ENCODE measurements around the gene PRRC2B.
"Not testable (repeated sequence)": the region's sequence is repeated elsewhere in the genome, so short reads cannot be mapped to it uniquely, and the experiment has no call there.

Gene PRRC2B

DNA sequence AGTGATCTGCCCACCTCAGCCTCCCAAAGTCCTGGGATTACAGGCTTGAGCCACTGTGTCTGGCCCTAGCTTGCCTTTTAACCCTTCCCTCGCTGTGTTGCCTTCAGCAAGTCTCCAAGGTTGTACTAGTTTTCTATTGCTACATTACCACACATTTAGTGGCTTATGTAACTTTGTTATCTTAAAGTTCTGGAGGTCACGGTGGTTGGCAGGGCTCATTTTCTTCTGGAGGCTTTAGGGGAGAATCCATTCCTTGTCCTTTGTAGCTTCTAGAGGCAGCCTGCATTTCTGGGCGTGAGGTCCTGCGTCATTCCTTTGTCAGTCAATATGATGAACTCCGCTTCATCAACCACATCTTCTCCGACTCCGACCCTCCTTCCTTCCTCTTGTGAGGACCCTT is 2.9 kb upstream of the PRRC2B start:
- Histone ChIP-seq H3K9ac (ENCODE audit: low read length) (no peak overlapping the region), H3K4me3 (ENCODE audit: low read depth, low read length) (no peak overlapping the region), H3K36me3 (ENCODE audit: control insufficient read depth, insufficient read depth, low read length) (no peaks in the 10 kb centered on the region), H3K27ac (ENCODE audit: low read depth, low read length) (no peak overlapping the region), H3K27me3 (ENCODE audit: control insufficient read depth, insufficient read depth, low read length) (no peaks in the 10 kb centered on the region), H3K9me3 (ENCODE audit: control insufficient read depth, insufficient read depth, low read depth, low read length) (no peaks in the 10 kb centered on the region), H3K4me1 (ENCODE audit: control insufficient read depth, insufficient read depth, low read length) (peaks cover 21% of the 10 kb centered on the region)

DNA sequence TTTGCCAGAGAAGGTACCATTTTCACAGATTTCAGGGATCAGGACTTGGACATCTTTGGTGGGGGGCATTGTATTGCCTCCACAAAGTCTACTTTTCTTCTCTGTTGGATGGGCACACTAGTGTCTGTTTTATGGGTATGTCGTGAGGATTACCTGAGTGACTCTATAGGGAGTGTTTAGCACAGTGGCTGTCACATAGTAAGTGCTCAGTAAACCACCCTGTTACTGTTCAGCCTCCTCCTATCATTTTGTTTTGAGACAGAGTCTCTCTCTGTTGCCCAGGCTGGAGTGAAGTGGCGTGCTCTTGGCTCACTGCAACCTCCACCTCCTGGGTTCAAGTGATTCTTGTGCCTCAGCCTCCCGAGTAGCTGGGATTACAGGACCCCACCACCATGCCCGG is 2.4 kb upstream of the PRRC2B start:
- H3K27me3 ChIP-seq (ENCODE audit: control insufficient read depth, insufficient read depth, low read length): no peaks in the 10 kb centered on the region
- peaks cover 23% of the 10 kb centered on the region for H3K4me1 ChIP-seq (ENCODE audit: control insufficient read depth, insufficient read depth, low read length)
- no peaks in the 10 kb centered on the region for H3K9me3 ChIP-seq (ENCODE audit: control insufficient read depth, insufficient read depth, low read depth, low read length)
- H3K27ac ChIP-seq (ENCODE audit: low read depth, low read length): no peak overlapping the region
- H3K4me3 ChIP-seq (ENCODE audit: low read depth, low read length): no peak overlapping the region
- H3K36me3 ChIP-seq (ENCODE audit: control insufficient read depth, insufficient read depth, low read length): no peaks in the 10 kb centered on the region
- no peak overlapping the region for H3K9ac ChIP-seq (ENCODE audit: low read length)

GRCh38 chr9:131394464-131395156 is 724 bp downstream of the PRRC2B start:
- H3K4me3 ChIP-seq (ENCODE audit: low read depth, low read length): peak overlapping the region; percentile 81
- H3K27me3 ChIP-seq (ENCODE audit: control insufficient read depth, insufficient read depth, low read length): no peaks in the 10 kb centered on the region
- H3K4me1 ChIP-seq (ENCODE audit: control insufficient read depth, insufficient read depth, low read length): peaks cover 48% of the 10 kb centered on the region
- peaks cover 6% of the 10 kb centered on the region; the same call in 1 of the 2 replicates for H3K36me3 ChIP-seq (ENCODE audit: control insufficient read depth, insufficient read depth, low read length)
- H3K9me3 ChIP-seq (ENCODE audit: control insufficient read depth, insufficient read depth, low read depth, low read length): no peaks in the 10 kb centered on the region
- peak overlapping the region; percentile 88 for H3K9ac ChIP-seq (ENCODE audit: low read length)
- peak overlapping the region; percentile 85 for H3K27ac ChIP-seq (ENCODE audit: low read depth, low read length)

DNA sequence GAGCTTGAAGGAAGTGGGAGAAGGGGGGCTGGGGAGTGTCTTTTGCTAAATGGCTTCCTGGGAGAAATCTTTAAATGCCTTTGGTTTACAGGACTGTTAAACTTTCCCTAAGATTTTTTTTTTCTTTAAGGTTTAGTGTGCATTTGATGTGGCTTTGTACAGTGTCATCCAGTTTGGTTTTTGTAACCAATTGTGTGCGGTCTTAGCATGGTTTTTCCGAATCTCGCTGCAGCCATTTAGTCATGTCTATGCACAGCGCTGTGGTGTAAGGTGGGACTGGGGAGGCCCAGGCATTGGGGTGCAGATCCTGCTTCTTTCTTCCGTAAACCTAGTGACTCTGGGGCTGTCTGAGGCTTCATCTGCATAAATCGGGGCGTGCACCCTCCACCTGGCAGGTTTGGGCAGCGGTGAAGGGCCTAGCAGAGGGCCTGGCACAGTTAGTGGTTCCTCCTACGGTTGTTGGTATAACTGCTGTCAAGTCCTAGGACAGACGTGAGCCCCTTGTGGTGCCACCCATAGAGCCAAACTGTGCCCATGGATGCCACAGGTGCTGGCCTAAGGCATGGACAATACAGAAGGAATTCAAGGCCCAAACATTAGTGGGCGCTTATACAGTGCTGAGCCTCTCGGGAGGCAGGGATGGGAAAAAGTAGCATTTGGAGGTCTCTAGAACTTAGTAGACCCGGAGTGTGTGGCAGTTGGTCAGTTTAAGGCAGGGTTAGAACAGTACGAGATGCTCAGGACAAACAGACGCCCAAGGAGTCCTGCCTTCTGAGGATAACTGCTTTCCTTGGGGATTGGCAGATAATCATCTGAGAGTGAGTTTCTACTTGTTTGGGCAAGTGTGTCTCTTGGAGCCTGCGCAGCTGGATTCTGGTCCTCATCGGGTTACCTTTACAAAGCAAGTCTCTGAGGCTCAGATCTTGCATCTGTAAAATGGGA is 1.5 kb downstream of the PRRC2B start:
- H3K27ac ChIP-seq (ENCODE audit: low read depth, low read length): peak overlapping the region; percentile 85
- no peaks in the 10 kb centered on the region for H3K27me3 ChIP-seq (ENCODE audit: control insufficient read depth, insufficient read depth, low read length)
- H3K9me3 ChIP-seq (ENCODE audit: control insufficient read depth, insufficient read depth, low read depth, low read length): no peaks in the 10 kb centered on the region

DNA sequence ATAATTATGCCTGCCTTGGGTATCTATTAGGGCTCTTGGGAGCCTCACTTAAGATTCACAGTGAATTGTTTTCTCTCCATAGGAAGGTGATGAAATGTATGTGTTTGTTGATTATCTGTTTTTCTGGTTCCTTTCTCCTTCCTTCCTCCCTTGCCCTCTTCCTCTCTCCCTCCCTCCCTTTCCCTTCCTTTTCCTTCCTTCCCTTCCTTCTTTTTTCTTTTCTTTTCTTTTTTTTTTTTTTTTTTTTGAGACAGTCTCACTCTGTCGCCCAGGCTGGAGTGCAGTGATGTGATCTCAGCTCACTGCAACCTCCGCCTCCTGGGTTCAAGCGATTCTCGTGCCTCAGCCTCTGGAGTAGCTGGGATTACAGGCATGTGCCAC is 2.2 kb downstream of the PRRC2B start:
- peak overlapping the region; percentile 88 for H3K9ac ChIP-seq (ENCODE audit: low read length)
- H3K4me3 ChIP-seq (ENCODE audit: low read depth, low read length): peak overlapping the region; percentile 81
- H3K4me1 ChIP-seq (ENCODE audit: control insufficient read depth, insufficient read depth, low read length): peaks cover 59% of the 10 kb centered on the region
- not testable (repeated sequence) for H3K9me3 ChIP-seq (ENCODE audit: control insufficient read depth, insufficient read depth, low read depth, low read length); H3K36me3 ChIP-seq (ENCODE audit: control insufficient read depth, insufficient read depth, low read length); H3K27me3 ChIP-seq (ENCODE audit: control insufficient read depth, insufficient read depth, low read length); H3K27ac ChIP-seq (ENCODE audit: low read depth, low read length)

More for the DNA sequence above, 1.5 kb downstream of the PRRC2B start:
- Histone ChIP-seq H3K36me3 (ENCODE audit: control insufficient read depth, insufficient read depth, low read length) (peaks cover 6% of the 10 kb centered on the region; the same call in 1 of the 2 replicates), H3K4me1 (ENCODE audit: control insufficient read depth, insufficient read depth, low read length) (peaks cover 54% of the 10 kb centered on the region), H3K4me3 (ENCODE audit: low read depth, low read length) (peak overlapping the region; percentile 81), H3K9ac (ENCODE audit: low read length) (peak overlapping the region; percentile 88)

DNA sequence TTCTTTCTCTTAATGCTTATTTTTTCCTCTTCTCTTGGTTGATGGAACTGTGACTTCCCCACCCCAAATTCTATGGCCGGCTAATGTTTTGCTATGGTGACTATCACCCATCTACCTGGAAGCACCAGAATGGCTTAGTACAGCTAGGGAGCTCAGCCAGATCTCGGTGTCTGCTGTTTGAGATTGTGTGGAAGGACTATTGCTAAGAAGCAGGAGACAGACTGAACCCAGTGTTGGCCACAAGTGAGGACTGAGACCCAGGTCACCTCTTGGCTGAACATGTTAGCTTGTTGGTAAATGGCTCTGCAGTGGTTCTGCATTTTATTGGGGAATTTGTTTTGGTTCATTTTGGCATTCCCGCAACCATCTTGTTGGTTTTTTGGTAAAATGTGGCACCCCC is 2.7 kb downstream of the PRRC2B start:
- Histone ChIP-seq H3K4me1 (ENCODE audit: control insufficient read depth, insufficient read depth, low read length) (peaks cover 63% of the 10 kb centered on the region), H3K27ac (ENCODE audit: low read depth, low read length) (peak overlapping the region; percentile 11; the same call in 1 of the 2 replicates)

DNA sequence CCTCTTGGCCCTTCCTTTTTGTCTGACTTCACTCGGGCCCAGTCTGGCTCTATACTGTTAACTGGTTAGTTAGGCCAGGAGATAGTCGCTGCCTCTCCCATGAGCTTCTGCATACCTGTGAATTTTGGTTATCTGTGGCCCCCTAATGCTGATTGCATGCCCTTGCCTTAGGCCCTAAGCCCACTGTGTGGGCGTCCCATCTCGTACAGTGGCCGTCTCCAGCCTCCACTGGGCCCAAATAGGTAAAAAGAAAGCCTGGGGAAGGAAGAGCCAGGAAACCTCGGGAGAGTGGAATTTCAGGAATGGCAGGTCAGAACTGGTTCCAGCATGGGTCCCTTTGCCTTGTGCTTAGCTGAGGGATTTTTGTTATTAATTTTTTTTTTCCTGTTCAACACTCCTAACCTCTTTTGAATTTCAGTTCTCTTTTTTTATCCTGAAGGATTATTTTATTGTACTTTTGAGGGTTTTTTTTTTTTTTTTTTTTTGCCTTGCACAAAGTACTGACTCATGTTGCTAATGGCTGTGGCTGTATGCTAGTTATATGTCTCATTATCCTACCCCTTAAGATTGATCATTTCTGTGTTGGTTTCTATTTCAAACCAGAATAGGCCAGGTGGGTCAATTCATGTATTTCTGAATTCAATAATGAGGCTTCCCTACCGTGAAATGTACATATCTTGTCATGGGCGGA is 3.4 kb downstream of the PRRC2B start:
- no peaks in the 10 kb centered on the region for H3K9me3 ChIP-seq (ENCODE audit: control insufficient read depth, insufficient read depth, low read depth, low read length)
- H3K9ac ChIP-seq (ENCODE audit: low read length): peak overlapping the region; percentile 88
- H3K36me3 ChIP-seq (ENCODE audit: control insufficient read depth, insufficient read depth, low read length): peaks cover 6% of the 10 kb centered on the region; the same call in 1 of the 2 replicates
- no peaks in the 10 kb centered on the region for H3K27me3 ChIP-seq (ENCODE audit: control insufficient read depth, insufficient read depth, low read length)
- peak overlapping the region; percentile 81 for H3K4me3 ChIP-seq (ENCODE audit: low read depth, low read length)
- H3K4me1 ChIP-seq (ENCODE audit: control insufficient read depth, insufficient read depth, low read length): peaks cover 68% of the 10 kb centered on the region
- peak overlapping the region; percentile 11 for H3K27ac ChIP-seq (ENCODE audit: low read depth, low read length)

More for the DNA sequence above, 2.7 kb downstream of the PRRC2B start:
- Histone ChIP-seq H3K4me3 (ENCODE audit: low read depth, low read length) (peak overlapping the region; percentile 81), H3K36me3 (ENCODE audit: control insufficient read depth, insufficient read depth, low read length) (peaks cover 6% of the 10 kb centered on the region; the same call in 1 of the 2 replicates), H3K27me3 (ENCODE audit: control insufficient read depth, insufficient read depth, low read length) (no peaks in the 10 kb centered on the region), H3K9ac (ENCODE audit: low read length) (peak overlapping the region; percentile 88), H3K9me3 (ENCODE audit: control insufficient read depth, insufficient read depth, low read depth, low read length) (no peaks in the 10 kb centered on the region)

DNA sequence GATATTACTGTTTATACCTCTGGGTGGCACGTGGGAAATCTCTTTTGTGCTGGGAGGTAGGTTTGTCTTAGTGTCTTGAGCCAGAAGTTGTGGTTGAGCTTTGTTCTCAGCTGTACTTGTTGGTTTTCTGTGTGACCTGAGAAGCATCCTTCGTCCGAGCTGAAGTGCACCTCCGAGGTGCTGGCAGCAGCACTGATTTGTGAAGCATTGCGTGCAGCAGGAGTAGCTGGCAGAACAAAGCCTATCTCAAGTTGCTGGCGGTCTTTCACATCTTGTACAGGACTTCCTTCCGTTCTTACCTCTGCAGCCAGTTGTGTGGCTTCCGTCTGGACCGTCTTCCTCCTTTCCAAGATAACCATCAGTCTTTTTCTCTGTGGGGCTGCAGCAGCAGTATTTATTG is 4.3 kb downstream of the PRRC2B start:
- peak overlapping the region; percentile 53; the same call in 1 of the 2 replicates for H3K27ac ChIP-seq (ENCODE audit: low read depth, low read length)
- H3K4me3 ChIP-seq (ENCODE audit: low read depth, low read length): peak overlapping the region; percentile 81; the same call in 1 of the 2 replicates
- H3K4me1 ChIP-seq (ENCODE audit: control insufficient read depth, insufficient read depth, low read length): peaks cover 67% of the 10 kb centered on the region
- no peaks in the 10 kb centered on the region for H3K27me3 ChIP-seq (ENCODE audit: control insufficient read depth, insufficient read depth, low read length)
- no peaks in the 10 kb centered on the region for H3K9me3 ChIP-seq (ENCODE audit: control insufficient read depth, insufficient read depth, low read depth, low read length)
- H3K36me3 ChIP-seq (ENCODE audit: control insufficient read depth, insufficient read depth, low read length): peaks cover 8% of the 10 kb centered on the region; the same call in 1 of the 2 replicates
- H3K9ac ChIP-seq (ENCODE audit: low read length): no peak overlapping the region

- Histone ChIP-seq H3K9ac (ENCODE audit: low read length) (no peak overlapping the region), H3K4me3 (ENCODE audit: low read depth, low read length) (no peak overlapping the region), H3K4me1 (ENCODE audit: control insufficient read depth, insufficient read depth, low read length) (peaks cover 77% of the 10 kb centered on the region), H3K27ac (ENCODE audit: low read depth, low read length) (no peak overlapping the region), H3K36me3 (ENCODE audit: control insufficient read depth, insufficient read depth, low read length) (peaks cover 8% of the 10 kb centered on the region; the same call in 1 of the 2 replicates), H3K9me3 (ENCODE audit: control insufficient read depth, insufficient read depth, low read depth, low read length) (no peaks in the 10 kb centered on the region), H3K27me3 (ENCODE audit: control insufficient read depth, insufficient read depth, low read length) (no peaks in the 10 kb centered on the region)
These were observed 6.1 kb downstream of the PRRC2B start for GRCh38 chr9:131399972-131400371.

GRCh38 chr9:131400627-131401026 is 6.7 kb downstream of the PRRC2B start:
- Histone ChIP-seq H3K36me3 (ENCODE audit: control insufficient read depth, insufficient read depth, low read length) (peaks cover 8% of the 10 kb centered on the region; the same call in 1 of the 2 replicates), H3K4me3 (ENCODE audit: low read depth, low read length) (no peak overlapping the region), H3K27ac (ENCODE audit: low read depth, low read length) (no peak overlapping the region), H3K9me3 (ENCODE audit: control insufficient read depth, insufficient read depth, low read depth, low read length) (no peaks in the 10 kb centered on the region), H3K27me3 (ENCODE audit: control insufficient read depth, insufficient read depth, low read length) (no peaks in the 10 kb centered on the region), H3K9ac (ENCODE audit: low read length) (no peak overlapping the region), H3K4me1 (ENCODE audit: control insufficient read depth, insufficient read depth, low read length) (peaks cover 81% of the 10 kb centered on the region)

Measured in HUES6 (cell line).